ENCODE measurements around the gene SLC38A3.

Gene SLC38A3

GRCh38 chr3:50174517-50174895 lies 30.6 kb upstream of the SLC38A3 start:
- TF ChIP-seq CTCF (IDR thresholded peaks at IDR 0.05; ENCODE audit: low read length, missing control alignments) = no peak
- no peak for DNase-seq (ENCODE audit: low read depth)
- H3K4me3 ChIP-seq (replicated peaks; ENCODE audit: low read depth, low read length) = no peak overlapping the region

- H3K4me3 ChIP-seq (replicated peaks; ENCODE audit: low read depth, low read length) = no peak overlapping the region
- no peak for DNase-seq (ENCODE audit: low read depth)
- TF ChIP-seq CTCF (IDR thresholded peaks at IDR 0.05; ENCODE audit: low read length, missing control alignments) = no peak
Observed at GRCh38 chr3:50174947-50175524, 30.0 kb upstream of the SLC38A3 start.

GRCh38 chr3:50177346-50177745 lies 27.7 kb upstream of the SLC38A3 start:
- DNase-seq (ENCODE audit: low read depth) = no peak
- no peak for TF ChIP-seq CTCF (IDR thresholded peaks at IDR 0.05; ENCODE audit: low read length, missing control alignments)
- H3K4me3 ChIP-seq (replicated peaks; ENCODE audit: low read depth, low read length) = no peak overlapping the region

- H3K4me3 ChIP-seq (replicated peaks; ENCODE audit: low read depth, low read length) = no peak overlapping the region
- no peak for DNase-seq (ENCODE audit: low read depth)
- TF ChIP-seq CTCF (IDR thresholded peaks at IDR 0.05; ENCODE audit: low read length, missing control alignments) = no peak
Observed at GRCh38 chr3:50179710-50180109, 25.4 kb upstream of the SLC38A3 start.

- H3K4me3 ChIP-seq (replicated peaks; ENCODE audit: low read depth, low read length) = no peak overlapping the region
- TF ChIP-seq CTCF (IDR thresholded peaks at IDR 0.05; ENCODE audit: low read length, missing control alignments) = no peak
- no peak for DNase-seq (ENCODE audit: low read depth)
Observed at GRCh38 chr3:50181985-50182384, 23.1 kb upstream of the SLC38A3 start.

GRCh38 chr3:50182533-50183099 lies 22.5 kb upstream of the SLC38A3 start:
- DNase-seq (ENCODE audit: low read depth) = no peak
- H3K4me3 ChIP-seq (replicated peaks; ENCODE audit: low read depth, low read length) = no peak overlapping the region
- TF ChIP-seq CTCF (IDR thresholded peaks at IDR 0.05; ENCODE audit: low read length, missing control alignments) = no peak

GRCh38 chr3:50183755-50184154 lies 21.3 kb upstream of the SLC38A3 start:
- TF ChIP-seq CTCF (IDR thresholded peaks at IDR 0.05; ENCODE audit: low read length, missing control alignments) = no peak
- H3K4me3 ChIP-seq (replicated peaks; ENCODE audit: low read depth, low read length) = no peak overlapping the region
- no peak for DNase-seq (ENCODE audit: low read depth)
